Thyroid gland (tissue), 4 donors: ENCODE data around the gene ABCC9. TPM values are rescaled to one million over a fixed set of nuclear protein-coding genes. Genes with fewer than 3 reads are reported as not detected.

Experiments used
- DNase-seq, 2 donors: peaks; one replicate each; pipeline ENCODE4 v3.0.0-alpha.2; 2019
- H3K27ac ChIP-seq, 3 donors: fragments of 200-600 bp; sonication (generic); 1 replicate in 2 of 3; 2 replicates in 1 of 3; pipeline ENCODE4 v1.5.1; 2016 to 2019; ENCODE audit warnings: mild to moderate bottlenecking in 1 of 3, moderate library complexity in 1 of 3
- H3K27me3 ChIP-seq: fragments of 200-600 bp; sonication (generic); one replicate; pipeline ENCODE4 v1.5.1; 2019
- H3K36me3 ChIP-seq, 2 donors: fragments of 200-600 bp; sonication (generic); one replicate each; pipeline ENCODE4 v1.5.1; 2016 to 2019
- H3K4me1 ChIP-seq, 2 donors: fragments of 200-600 bp; sonication (generic); one replicate each; pipeline ENCODE4 v1.5.1; 2017 to 2019
- H3K4me3 ChIP-seq, 3 donors: fragments of 200-600 bp; sonication (generic); replicated peaks in 1 of 3; 1 replicate in 2 of 3; 2 replicates in 1 of 3; pipeline ENCODE4 v1.5.1; 2016; ENCODE audit warnings: mild to moderate bottlenecking in 1 of 3
- H3K9me3 ChIP-seq: fragments of 200-600 bp; sonication (generic); one replicate; pipeline ENCODE4 v1.5.1; 2017
- POLR2A ChIP-seq, 2 donors: fragments of 450-650 bp; IDR thresholded peaks; one replicate each; pipeline ENCODE4 v1.6.1; 2017; ENCODE audit warnings: antibody characterized with exemption in 2 of 2, mild to moderate bottlenecking in 2 of 2, moderate library complexity in 1 of 2
- WGBS, 2 donors: methylation state at CpG; one replicate each; pipeline ENCODE4 v1.1.5; 2017; 5-methylcytosine and 5-hydroxymethylcytosine counted together
- intact Hi-C: fragments of 100-400 bp; cut with DNase I; formaldehyde crosslinking; loops from one replicate; pipeline ENCODE4 v1.15.1; 2023
- total RNA-seq, 4 donors: library from RNA; depleted of rRNA; stranded (reverse); fragments of >200 nt; gene quantifications; one replicate each; pipeline ENCODE4 v1.2.3, GENCODE V29; 2016
- TF ChIP-seq, protein P1 (sequence below), 6 experiments: fragments of 200-600 bp in 3 of 6; fragments of 450-650 bp in 3 of 6; sonication (generic) in 3 of 6; IDR thresholded peaks; one replicate each; pipeline ENCODE4 v1.5.1; 2016 to 2019; ENCODE audit warnings: antibody characterized with exemption in 6 of 6, mild to moderate bottlenecking in 2 of 6, inconsistent platforms in 1 of 6, moderate library complexity in 1 of 6

The ABCC9 gene
- 10 to 100 TPM; 10.5 to 46.8 (median 26.0) TPM for total RNA-seq

- peak; percentile 54 to 61 for DNase-seq
- 3 to 5% methylated on average over 32 to 42 of the region's 42 CpGs for WGBS, 2 donors
Observed at GRCh38 chr12:21940549-21941505, at the start of gene ABCC9. Gene ABCC9, minus strand, starts transcription at chr12:21941426. Its CDS starts 4,752 bp downstream, at chr12:21936674.

GRCh38 chr12:21989819-21990412 lies 48.7 kb upstream of the ABCC9 start:
- H3K4me1 ChIP-seq: no peaks in the 10 kb centered on the region
- no peak overlapping the region for H3K4me3 ChIP-seq
- TF ChIP-seq, protein P1, sequence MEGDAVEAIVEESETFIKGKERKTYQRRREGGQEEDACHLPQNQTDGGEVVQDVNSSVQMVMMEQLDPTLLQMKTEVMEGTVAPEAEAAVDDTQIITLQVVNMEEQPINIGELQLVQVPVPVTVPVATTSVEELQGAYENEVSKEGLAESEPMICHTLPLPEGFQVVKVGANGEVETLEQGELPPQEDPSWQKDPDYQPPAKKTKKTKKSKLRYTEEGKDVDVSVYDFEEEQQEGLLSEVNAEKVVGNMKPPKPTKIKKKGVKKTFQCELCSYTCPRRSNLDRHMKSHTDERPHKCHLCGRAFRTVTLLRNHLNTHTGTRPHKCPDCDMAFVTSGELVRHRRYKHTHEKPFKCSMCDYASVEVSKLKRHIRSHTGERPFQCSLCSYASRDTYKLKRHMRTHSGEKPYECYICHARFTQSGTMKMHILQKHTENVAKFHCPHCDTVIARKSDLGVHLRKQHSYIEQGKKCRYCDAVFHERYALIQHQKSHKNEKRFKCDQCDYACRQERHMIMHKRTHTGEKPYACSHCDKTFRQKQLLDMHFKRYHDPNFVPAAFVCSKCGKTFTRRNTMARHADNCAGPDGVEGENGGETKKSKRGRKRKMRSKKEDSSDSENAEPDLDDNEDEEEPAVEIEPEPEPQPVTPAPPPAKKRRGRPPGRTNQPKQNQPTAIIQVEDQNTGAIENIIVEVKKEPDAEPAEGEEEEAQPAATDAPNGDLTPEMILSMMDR (IDR thresholded peaks at IDR 0.05): peak; percentile 33 to 69 (median 54)
- TF ChIP-seq POLR2A (IDR thresholded peaks at IDR 0.05): no peak
- no peaks in the 10 kb centered on the region for H3K36me3 ChIP-seq
- H3K9me3 ChIP-seq: no peaks in the 10 kb centered on the region
- intact Hi-C loops: loop anchor here (5.0 kb wide), 1 partner anchor 293 kb away; no protein-coding TSS in a partner anchor
- DNase-seq: no peak
- no peak overlapping the region for H3K27ac ChIP-seq
- H3K27me3 ChIP-seq: no peaks in the 10 kb centered on the region
- 49 to 52% methylated on average over 5 of the region's 5 CpGs for WGBS, 2 donors

More at GRCh38 chr12:21940549-21941505, at the start of gene ABCC9:
- Histone ChIP-seq H3K27me3 (no peaks in the 10 kb centered on the region), H3K36me3 (no peaks in the 10 kb centered on the region), H3K9me3 (no peaks in the 10 kb centered on the region), H3K4me3 (peak within 1 kb of the TSS in 2 of 3 donors; percentile 27 to 41), H3K27ac (peak within 1 kb of the TSS; percentile 25 to 77 (median 54)), H3K4me1 (no peaks in the 10 kb centered on the region)
- intact Hi-C loops: no loop called here
- TF ChIP-seq, protein P1 (IDR thresholded peaks at IDR 0.05): peak in 1 of 6 experiments; percentile 10
- TF ChIP-seq POLR2A (IDR thresholded peaks at IDR 0.05): peak in 1 of 2 donors; percentile 33

GRCh38 chr12:21988619-21989018 lies 47.4 kb upstream of the ABCC9 start:
- Histone ChIP-seq H3K9me3 (no peaks in the 10 kb centered on the region), H3K27me3 (no peaks in the 10 kb centered on the region), H3K4me1 (no peaks in the 10 kb centered on the region), H3K27ac (no peak overlapping the region), H3K36me3 (no peaks in the 10 kb centered on the region), H3K4me3 (no peak overlapping the region)
- TF ChIP-seq, protein P1 (IDR thresholded peaks at IDR 0.05): no peak
- TF ChIP-seq POLR2A (IDR thresholded peaks at IDR 0.05): no peak
- WGBS, 2 donors: 94 to 97% methylated on average over 1 of the region's 1 CpG
- no peak for DNase-seq
- intact Hi-C loops: no loop called here

DNA sequence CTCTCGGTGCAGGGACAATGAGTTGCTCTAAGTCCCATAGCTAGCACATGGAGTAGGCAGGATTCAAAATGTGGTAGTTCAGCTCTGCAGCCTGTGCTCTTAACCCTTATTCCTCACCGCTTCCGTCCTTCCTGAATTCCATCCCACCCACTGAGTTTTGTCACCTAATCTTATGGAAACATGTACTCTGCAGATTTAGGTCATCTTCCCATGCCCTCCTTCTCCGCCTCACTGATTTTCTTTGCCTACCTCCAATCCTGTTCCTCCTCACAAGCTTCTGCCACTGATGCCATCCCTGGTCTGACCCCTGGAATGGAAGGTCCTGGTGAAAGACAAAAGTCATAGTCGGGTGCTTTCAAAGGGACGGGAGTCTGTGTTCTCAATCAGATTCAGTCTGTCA lies 46.5 kb upstream of the ABCC9 start:
- intact Hi-C loops: no loop called here
- no peaks in the 10 kb centered on the region for H3K4me1 ChIP-seq
- TF ChIP-seq, protein P1 (IDR thresholded peaks at IDR 0.05): no peak
- no peak for TF ChIP-seq POLR2A (IDR thresholded peaks at IDR 0.05)
- no peak overlapping the region for H3K27ac ChIP-seq
- H3K27me3 ChIP-seq: no peaks in the 10 kb centered on the region
- WGBS, 2 donors: 94 to 96% methylated on average over 6 of the region's 6 CpGs
- H3K36me3 ChIP-seq: no peaks in the 10 kb centered on the region
- H3K4me3 ChIP-seq: no peak overlapping the region
- H3K9me3 ChIP-seq: no peaks in the 10 kb centered on the region
- no peak for DNase-seq
